Left cardiac atrium (tissue), 4 donors: ENCODE data around the gene MPP2. TPM values are rescaled to one million over a fixed set of nuclear protein-coding genes. Genes with fewer than 3 reads are reported as not detected.
"Not testable (repeated sequence)": the region's sequence is repeated elsewhere in the genome, so short reads cannot be mapped to it uniquely, and the experiment has no call there.

Source experiments
- ATAC-seq, 2 donors: fragments of 200-7000 bp; cut with Tn5 transposase; one replicate each; pipeline ENCODE4 v1.9.1; 2020; ENCODE audit warnings: mild to moderate bottlenecking in 2 of 2, moderate library complexity in 2 of 2
- DNase-seq: peaks from one replicate; pipeline ENCODE4 v3.0.0-alpha.2; 2020
- intact Hi-C, 2 donors: fragments of 100-400 bp; cut with DNase I; formaldehyde crosslinking; loops; one replicate each; pipeline versions ENCODE4 v1.14.1 to v1.15.1; 2022 to 2023
- total RNA-seq, 2 donors: library from RNA; stranded (reverse); fragmentation: NEBNext Ultra II Directional; extraction: Animal tissue kit (Norgen Biotek cat#: 25700); gene quantifications; one replicate each; pipeline ENCODE4 v1.2.1, GENCODE V29; 2021
- donor health status: DM: no; HTN: yes; CAD: no.
- donor health status: DM: no; HTN: yes; CAD: no; lungs with severe emphysema.
- donor health status: DM: yes; HTN: yes; CAD: no.
- donor health status: Dilated cardiomyopathy.

MPP2 gene
- total RNA-seq, 2 donors from 2014 or later, result 10.7 to 15.9 TPM

DNA sequence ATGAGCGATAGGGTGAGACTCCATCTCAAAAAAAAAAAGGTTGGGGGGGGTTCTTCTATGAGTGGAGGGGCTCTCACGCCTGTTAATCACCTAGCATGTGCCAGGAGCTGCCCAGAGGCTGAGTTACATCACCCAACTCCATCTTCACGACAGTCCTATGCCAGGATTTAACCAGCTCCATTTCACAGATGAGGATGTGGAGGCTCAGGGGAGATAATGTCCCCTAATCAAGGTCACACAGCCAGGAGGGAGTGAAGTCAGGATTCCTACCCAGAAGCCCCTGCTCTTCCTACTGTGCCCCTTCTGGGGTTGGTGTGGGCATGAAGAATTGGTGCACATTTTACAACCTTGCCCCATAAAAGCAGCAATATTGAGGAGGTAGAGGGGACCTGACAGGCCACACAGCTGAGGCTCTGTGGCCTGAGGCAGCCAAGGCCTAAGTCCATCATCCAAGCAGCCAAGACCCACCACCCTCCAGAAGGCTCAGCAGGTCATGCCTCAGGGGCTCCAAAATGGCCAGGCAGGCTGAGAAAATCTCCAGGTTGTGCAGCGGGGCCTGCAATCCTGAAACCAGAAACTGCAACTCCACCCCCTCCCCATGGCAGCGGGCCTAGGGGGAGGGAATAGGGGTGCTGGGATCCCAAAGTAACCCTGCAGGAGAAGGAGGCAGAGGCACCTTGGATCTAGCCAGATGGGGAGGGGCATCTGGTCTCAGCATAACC is 28.0 kb upstream of the MPP2 start:
- DNase-seq (no peak), ATAC-seq (no peak)
- intact Hi-C loops, result no loop called here

DNA sequence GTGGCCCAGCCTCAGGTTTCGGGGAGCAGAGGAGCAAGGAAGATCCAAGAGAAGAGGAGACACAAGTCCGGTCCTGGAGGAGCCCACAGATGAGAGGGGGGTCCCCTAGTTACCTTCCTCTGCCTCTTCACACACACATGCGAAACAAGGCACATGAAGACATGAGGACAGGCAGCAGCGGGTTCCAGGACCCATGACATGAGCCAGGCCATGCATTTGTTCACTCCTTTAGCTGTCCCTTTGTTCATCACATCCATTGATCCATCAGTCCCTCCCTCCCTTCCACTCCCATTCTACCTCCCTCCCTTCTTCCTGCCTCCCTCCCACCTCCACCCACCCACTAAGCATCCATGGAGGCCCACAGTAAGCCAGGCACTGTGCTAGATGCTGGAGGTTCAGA is 25.6 kb upstream of the MPP2 start:
- intact Hi-C loops, result no loop called here
- DNase-seq, result no peak
- ATAC-seq, result no peak

DNA sequence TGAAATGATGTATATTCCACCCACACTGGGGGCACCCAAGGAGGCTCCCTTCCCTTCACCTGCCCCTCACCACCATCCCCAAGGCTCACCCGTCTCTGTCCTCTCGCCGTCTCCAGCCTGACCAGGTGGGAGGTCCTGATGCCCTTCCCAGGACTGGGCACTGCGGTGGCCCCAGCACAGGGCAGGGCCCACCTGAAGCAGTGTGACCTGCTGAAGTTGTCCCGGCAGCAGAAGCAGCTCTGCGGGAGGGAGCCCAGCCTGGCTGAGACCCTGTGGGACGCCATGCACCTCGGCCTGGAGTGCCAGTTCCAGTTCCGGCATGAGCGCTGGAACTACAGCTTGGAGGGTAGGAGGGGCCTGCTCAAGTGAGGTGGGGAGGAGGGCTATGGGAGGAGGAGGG is 25.0 kb upstream of the MPP2 start:
- ATAC-seq, result no peak
- intact Hi-C loops, result no loop called here
- no peak for DNase-seq

- no peak for ATAC-seq
- DNase-seq, result no peak
- intact Hi-C loops, result no loop called here
These were observed 23.8 kb upstream of the MPP2 start for GRCh38 chr17:43931062-43931571.

- no peak for ATAC-seq
- no peak for DNase-seq
- intact Hi-C loops, result no loop called here
These were observed 21.3 kb upstream of the MPP2 start for GRCh38 chr17:43928609-43929008.

GRCh38 chr17:43927929-43928328 is 20.6 kb upstream of the MPP2 start:
- DNase-seq, ATAC-seq, intact Hi-C loops: not testable (repeated sequence)

DNA sequence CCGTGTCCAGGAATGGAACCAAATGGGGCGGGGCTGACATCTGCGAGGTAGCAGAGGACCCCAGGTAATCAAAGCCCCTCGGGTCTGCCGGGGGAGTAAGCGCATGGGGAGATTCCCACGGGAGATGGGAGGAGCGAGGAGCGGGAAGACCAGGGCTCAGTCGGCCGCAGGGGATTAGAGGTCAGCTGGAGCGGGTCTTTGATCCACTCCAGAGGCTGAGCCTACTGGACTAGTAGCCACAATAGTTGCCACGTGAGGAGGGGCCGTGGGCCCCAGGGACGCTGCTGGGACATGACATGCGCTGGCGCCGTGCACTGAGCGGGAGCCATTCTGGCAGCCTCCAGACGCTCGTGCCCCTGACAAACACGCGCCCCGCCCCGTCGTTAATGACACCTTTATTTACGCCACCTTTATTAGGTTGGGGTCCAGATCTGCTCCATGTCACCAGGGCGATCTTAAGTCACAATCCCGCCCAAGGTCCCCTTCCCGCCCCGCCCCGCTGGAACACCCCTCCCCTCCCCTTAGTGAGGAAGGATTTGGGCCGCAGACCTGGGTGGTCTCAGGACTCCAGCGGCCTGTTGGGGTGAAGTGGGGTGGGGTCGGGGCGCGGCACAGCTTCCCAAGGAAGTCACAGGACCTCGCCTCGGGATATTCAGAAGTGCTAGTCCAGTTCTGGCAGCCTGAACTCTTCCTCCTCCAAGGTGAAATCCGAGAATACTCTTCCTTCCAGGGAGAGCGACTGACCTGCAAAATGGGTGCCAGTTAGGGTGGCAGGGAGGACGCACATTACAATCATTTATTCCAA is 19.9 kb upstream of the MPP2 start:
- intact Hi-C loops, result no loop called here
- DNase-seq (no peak), ATAC-seq (peak; percentile 44 to 57)

- no peak for ATAC-seq
- intact Hi-C loops, result no loop called here
- DNase-seq, result no peak
These were observed 17.2 kb upstream of the MPP2 start for GRCh38 chr17:43924558-43924957.

- no peak for DNase-seq
These were observed 13.3 kb upstream of the MPP2 start for GRCh38 chr17:43920500-43921095.

DNA sequence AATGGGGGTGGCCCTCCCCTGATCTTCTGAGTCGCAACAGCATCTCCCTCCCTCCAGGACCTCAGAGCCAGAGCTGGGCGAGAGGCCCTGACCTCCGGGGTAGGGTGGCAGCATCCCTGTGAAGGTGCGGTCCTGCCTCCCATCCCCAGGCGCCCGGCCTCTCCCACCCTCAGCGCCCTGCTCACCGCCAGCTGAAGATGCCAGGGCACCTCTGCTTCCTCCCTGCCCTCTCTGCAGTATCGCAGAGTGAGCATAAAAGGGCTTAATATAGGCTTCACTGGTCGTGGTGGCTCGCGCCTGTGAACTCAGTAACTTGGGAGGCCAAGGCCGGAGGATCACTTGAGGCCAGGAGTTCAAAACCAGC is 10.7 kb upstream of the MPP2 start:
- no peak for ATAC-seq
- intact Hi-C loops, result no loop called here
- DNase-seq, result no peak

More at GRCh38 chr17:43920500-43921095, 13.3 kb upstream of the MPP2 start:
- no peak for ATAC-seq
- intact Hi-C loops, result no loop called here

GRCh38 chr17:43917348-43918025 is 10.2 kb upstream of the MPP2 start:
- DNase-seq (peak; percentile 51), ATAC-seq (peak; percentile 66 to 75)
- intact Hi-C loops, result no loop called here

- intact Hi-C loops, result no loop called here
- ATAC-seq (no peak), DNase-seq (no peak)
These were observed 9.6 kb upstream of the MPP2 start for GRCh38 chr17:43917016-43917347.

DNA sequence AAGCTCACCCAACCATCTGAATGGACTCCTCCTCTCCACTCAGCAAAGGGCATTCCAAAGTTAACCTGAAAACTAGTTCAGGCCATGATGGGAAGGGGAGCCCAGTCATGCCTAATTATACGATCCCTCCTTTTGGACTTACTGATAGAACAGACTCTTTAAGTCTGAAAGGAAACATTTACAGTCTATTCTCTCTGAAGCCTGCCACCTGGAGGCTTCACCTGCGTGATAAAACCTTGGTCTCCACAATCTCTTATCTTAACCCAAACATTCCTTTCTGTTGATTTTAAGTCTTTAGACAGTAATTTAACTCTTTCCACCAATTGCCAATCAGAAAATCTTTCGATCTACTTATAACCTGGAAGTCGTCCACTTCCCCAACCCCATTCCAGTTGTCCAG is 9.0 kb upstream of the MPP2 start:
- no peak for ATAC-seq
- intact Hi-C loops, result no loop called here
- no peak for DNase-seq

DNA sequence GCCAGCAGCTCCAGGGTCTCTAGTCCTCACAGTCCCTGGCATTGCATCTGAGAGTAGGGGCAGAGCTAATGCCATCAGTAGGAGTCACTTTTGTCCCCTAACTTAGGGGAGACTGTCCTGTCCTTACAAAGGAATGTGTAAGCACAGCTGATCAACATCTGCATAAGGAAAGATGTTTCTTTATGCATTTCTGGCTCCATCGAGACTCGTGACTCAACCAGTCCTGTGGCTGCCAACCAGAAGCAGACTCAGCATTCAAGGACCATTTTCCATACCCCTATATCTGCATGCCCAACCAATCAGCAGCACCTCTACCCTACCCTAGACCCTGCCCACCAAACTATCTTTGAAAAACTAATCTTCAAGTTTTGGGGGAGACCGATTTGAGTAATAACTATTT is 8.2 kb upstream of the MPP2 start:
- no peak for DNase-seq
- no peak for ATAC-seq
- intact Hi-C loops, result no loop called here

- intact Hi-C loops, result no loop called here
- DNase-seq, result no peak
- ATAC-seq, result no peak
These were observed 7.1 kb upstream of the MPP2 start for GRCh38 chr17:43914451-43914850.

DNA sequence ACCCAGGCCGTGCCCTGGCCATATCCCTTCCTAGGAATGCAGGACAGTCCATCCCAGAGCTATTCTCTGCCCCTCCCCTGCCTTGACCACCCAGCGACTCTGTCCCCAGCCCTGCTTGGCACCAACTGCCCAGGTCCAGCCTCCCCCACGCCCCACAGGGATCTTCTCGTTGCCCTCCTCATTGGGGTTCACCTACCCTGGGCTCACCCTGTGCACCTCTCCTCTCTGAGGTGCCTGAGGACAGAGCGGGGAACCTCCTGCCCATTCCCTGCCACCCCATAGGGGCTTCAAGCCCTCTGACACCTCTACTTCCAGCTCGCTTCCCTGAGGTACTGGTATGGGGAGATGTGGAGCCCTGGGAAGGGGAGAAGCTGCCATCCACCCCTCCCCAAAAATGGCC is 6.2 kb upstream of the MPP2 start:
- DNase-seq, result no peak
- ATAC-seq, result no peak
- intact Hi-C loops, result no loop called here

- intact Hi-C loops, result no loop called here
- no peak for DNase-seq
These were observed 5.4 kb upstream of the MPP2 start for GRCh38 chr17:43912635-43913304.

GRCh38 chr17:43911904-43912303 is 4.6 kb upstream of the MPP2 start:
- intact Hi-C loops, result no loop called here
- DNase-seq (peak; percentile 73), ATAC-seq (peak; percentile 24 to 42)

More at GRCh38 chr17:43912635-43913304, 5.4 kb upstream of the MPP2 start:
- no peak for ATAC-seq

- DNase-seq (no peak), ATAC-seq (no peak)
- intact Hi-C loops, result no loop called here
These were observed 2.3 kb upstream of the MPP2 start for GRCh38 chr17:43909537-43910231.
